Epithelial cell of esophagus (primary cell): ENCODE measurements around the gene SLC25A44.

Experiments
- DNase-seq: peaks from one replicate; pipeline ENCODE4 v3.0.0; 2010; ENCODE audit warnings: low read depth
- H3K4me3 ChIP-seq: 2 replicates; pipeline ENCODE4 v1.5.1; 2011; ENCODE audit warnings: mild to moderate bottlenecking, low read length, control low read depth
- CTCF ChIP-seq: IDR thresholded peaks from 2 replicates; pipeline ENCODE4 v1.5.1; 2011; ENCODE audit warnings: low read depth, mild to moderate bottlenecking, low read length, control low read depth, inconsistent platforms; ENCODE audit not compliant: insufficient read depth; ENCODE audit errors: missing control alignments

Gene SLC25A44

DNA sequence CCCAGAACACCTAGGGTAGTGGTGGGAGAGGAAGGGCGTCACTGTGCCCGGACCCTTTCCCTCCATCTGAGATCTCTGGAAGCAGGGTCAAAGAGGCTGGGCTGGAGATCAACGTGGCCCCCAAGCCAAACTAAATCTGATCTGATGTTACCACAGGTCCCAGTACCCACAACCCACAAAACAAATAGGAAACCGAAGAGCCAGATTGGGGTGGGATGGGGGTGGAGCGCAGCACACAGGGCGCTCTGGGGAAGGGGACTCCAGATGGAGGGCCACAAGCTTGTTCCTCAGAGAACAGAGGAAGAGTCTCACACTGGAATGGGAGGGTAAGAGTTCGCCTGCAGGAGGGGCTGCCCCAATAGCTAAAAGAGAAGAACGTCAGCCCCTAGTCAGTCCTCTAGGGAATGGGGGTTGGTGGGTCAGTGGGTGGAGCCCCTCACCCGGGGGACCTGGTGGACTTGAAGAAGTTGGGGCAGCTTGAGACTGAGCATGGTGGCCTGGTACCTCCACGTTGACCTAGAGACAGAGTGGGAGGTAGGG is 52.4 kb downstream of the SLC25A44 start:
- no peak overlapping the region for H3K4me3 ChIP-seq
- DNase-seq: no peak
- TF ChIP-seq CTCF: no peak

DNA sequence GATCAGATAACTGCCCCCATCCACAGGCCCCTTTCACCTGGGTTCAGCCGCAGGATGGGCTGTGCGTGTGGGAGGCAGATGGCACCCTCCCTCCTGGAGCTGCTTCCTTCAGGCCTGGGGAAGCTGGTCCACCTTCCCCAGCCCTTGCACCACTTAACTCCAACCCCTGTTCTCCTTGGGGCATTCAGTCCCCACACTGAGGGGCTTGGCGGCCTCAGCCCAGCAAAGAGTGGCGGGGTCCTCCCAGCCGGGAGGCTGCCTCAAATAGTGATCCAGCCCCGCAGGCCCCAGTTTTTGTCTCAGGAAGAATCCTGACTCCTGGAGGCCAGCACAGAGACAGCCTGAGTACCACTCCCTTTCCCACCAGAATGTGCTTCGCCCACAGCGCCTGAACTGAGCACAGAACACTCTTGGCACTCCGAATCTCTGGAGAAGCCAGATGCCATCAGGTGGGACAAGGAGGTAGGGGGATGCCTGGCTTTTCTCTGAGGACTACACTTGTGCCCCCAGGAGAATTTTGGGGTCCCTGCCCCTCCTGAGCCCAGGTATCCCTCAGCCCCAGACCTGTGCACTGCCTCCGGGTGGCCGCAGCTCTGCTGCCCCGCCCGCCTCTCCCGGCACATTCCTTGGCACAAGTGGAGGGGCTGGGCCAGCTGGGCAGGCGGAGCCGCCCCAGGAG is 53.0 kb downstream of the SLC25A44 start:
- no peak for DNase-seq
- TF ChIP-seq CTCF: no peak
- no peak overlapping the region for H3K4me3 ChIP-seq

DNA sequence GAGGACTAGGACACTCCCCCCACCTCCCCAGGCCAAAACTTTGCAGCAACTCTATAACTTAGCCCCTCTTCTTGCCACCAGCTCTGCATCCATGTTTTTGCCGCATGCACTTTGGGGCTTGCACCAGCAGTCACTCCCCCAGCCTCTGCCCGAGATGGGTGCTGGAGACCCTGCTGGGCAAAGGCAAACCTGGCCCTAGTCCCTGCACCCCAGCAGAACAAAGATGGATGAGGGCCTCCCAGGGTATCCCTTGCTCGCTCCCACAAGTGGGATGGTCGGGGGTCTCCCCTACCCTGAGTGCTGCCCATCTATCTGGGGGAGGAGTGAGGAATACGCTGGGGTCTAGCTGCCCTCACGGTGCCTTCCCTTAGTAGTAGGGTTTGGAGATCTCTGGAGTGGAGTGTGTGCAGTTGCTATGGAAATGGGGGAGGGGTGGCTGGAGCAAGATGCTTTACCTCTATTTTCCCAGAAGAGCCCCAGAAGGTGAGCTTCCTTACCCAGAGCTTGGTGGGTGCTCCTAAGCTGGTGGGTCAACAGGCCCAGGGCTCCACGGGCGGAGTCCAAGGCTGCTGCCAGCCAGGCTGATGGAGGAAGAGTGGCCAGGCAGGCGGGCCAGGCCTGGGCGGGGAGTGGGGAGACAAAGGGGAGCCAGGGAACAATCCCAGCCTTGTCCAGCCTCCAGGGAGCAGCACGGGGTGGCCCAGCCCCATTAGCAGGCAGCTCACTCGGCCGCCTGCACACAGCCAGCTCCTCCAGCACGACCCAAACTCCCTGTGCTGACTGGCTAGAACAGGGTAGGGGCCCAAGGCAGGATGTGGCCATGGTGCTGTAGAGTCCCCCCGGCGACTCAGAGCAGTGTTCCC is 53.8 kb downstream of the SLC25A44 start, which contains the start of gene PAQR6:
TSS of gene PAQR6 (minus strand) at position 597 of the 863 bp plus-strand sequence. CDS start 1,325 bp downstream, outside the sequence.
- no peak for DNase-seq
- no peak for TF ChIP-seq CTCF
- no peak within 1 kb of the TSS for H3K4me3 ChIP-seq

DNA sequence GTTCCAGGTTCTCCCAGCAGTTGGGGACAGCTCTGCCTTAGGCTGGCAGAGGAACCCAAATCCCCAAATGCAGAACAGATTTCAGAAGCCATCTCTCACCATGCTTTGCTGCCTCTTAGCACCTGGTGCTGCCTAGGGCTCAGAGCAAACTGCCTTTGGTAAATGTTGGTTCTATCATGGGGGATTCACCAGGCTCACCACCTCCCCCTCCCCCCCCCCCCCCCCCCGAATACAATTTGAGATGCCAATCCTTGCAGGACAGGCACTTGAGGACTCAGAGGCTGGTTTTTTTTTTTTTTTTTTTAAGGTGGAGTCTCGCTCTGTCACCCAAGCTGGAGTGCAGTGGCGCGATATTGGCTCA is 54.4 kb downstream of the SLC25A44 start:
- no peak overlapping the region for H3K4me3 ChIP-seq
- no peak for DNase-seq
- TF ChIP-seq CTCF: no peak

- no peak for TF ChIP-seq CTCF
- no peak for DNase-seq
- H3K4me3 ChIP-seq: no peak overlapping the region
These were observed 55.7 kb downstream of the SLC25A44 start for GRCh38 chr1:156249593-156249992.

DNA sequence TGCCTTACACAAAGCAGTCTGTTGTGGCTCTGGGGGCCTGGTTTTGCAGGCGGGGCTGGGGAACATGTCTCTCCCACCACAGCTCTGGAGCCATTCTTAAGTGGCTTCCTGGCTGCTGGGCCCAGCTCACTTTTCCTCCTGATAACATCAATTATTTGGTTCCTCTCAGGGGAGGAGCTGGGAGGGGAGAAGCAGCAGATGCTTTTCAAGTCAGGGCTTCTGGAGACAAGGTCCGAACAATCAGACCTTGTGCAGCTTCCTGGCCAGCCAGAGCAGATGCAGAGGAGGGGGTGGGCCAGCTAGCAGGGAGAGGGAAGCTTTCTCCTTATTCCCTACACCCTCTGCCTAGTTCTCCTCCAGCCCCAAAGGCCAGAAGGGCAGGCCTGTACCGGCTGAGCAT is 57.6 kb downstream of the SLC25A44 start:
- H3K4me3 ChIP-seq: no peak overlapping the region
- no peak for TF ChIP-seq CTCF
- DNase-seq: no peak

- H3K4me3 ChIP-seq: no peak overlapping the region
- no peak for TF ChIP-seq CTCF
- no peak for DNase-seq
These were observed 59.7 kb downstream of the SLC25A44 start for GRCh38 chr1:156253634-156254033.
